Endodermal cell (in vitro differentiated cells): ENCODE data around the gene EDEM1. TPM values are rescaled to one million over a fixed set of nuclear protein-coding genes. Genes with fewer than 3 reads are reported as not detected.

Experiments used
- DNase-seq: peaks from one replicate; pipeline ENCODE4 v3.0.0-alpha.2; 2017
- H3K27ac ChIP-seq: 2 replicates; pipeline ENCODE4 v1.5.1; 2013; ENCODE audit warnings: mild to moderate bottlenecking, low read depth, low read length, moderate library complexity
- H3K27me3 ChIP-seq: 2 replicates; pipeline ENCODE4 v1.6.1; 2013; ENCODE audit warnings: mild to moderate bottlenecking, low read length, moderate library complexity; ENCODE audit not compliant: insufficient read depth, control insufficient read depth, poor library complexity, severe bottlenecking
- H3K36me3 ChIP-seq: 2 replicates; pipeline ENCODE4 v1.7.0; 2013; ENCODE audit warnings: mild to moderate bottlenecking, low read length, moderate library complexity; ENCODE audit not compliant: control insufficient read depth, insufficient read depth
- H3K4me1 ChIP-seq: one replicate; pipeline ENCODE4 v1.7.0; 2013; ENCODE audit warnings: low read length; ENCODE audit not compliant: control insufficient read depth, insufficient read depth
- H3K4me3 ChIP-seq: 2 replicates; pipeline ENCODE4 v1.5.1; 2013; ENCODE audit warnings: mild to moderate bottlenecking, low read length, moderate library complexity
- H3K9ac ChIP-seq: 2 replicates; pipeline ENCODE4 v1.6.1; 2013; ENCODE audit warnings: mild to moderate bottlenecking, low read length, moderate library complexity; ENCODE audit not compliant: poor library complexity, severe bottlenecking; ENCODE audit errors: extremely low read depth
- H3K9me3 ChIP-seq: 2 replicates; pipeline ENCODE4 v1.6.1; 2013; ENCODE audit warnings: mild to moderate bottlenecking, low read length, moderate library complexity; ENCODE audit not compliant: control insufficient read depth
- H3K27ac Mint-ChIP-seq: 2 replicates; pipeline ENCODE4 v1.8.0; 2020; ENCODE audit warnings: mixed read lengths
- H3K27me3 Mint-ChIP-seq: 2 replicates; pipeline ENCODE4 v1.8.0; 2021; ENCODE audit warnings: mild to moderate bottlenecking, mixed read lengths; ENCODE audit not compliant: insufficient read depth
- H3K36me3 Mint-ChIP-seq: 2 replicates; pipeline ENCODE4 v1.8.0; 2020; ENCODE audit warnings: low read depth, mixed read lengths
- H3K4me1 Mint-ChIP-seq: 2 replicates; pipeline ENCODE4 v1.8.0; 2020; ENCODE audit warnings: mixed read lengths
- H3K4me3 Mint-ChIP-seq: 2 replicates; pipeline ENCODE4 v1.8.0; 2020; ENCODE audit warnings: mild to moderate bottlenecking, moderate library complexity, mixed read lengths
- H3K9me3 Mint-ChIP-seq: 2 replicates; pipeline ENCODE4 v1.8.0; 2020; ENCODE audit warnings: mild to moderate bottlenecking, mixed read lengths
- CTCF ChIP-seq: fragments of 200-600 bp; sonication (generic); conservative IDR thresholded peaks from 2 replicates; pipeline ENCODE4 v1.5.0; 2021; ENCODE audit warnings: antibody characterized with exemption, mild to moderate bottlenecking
- WGBS, 2 experiments: methylation state at CpG; one replicate each; pipeline versions ENCODE4 v1.1.5 to v1.1.7; 2013; ENCODE audit warnings: missing lambda C conversion rate in 2 of 2, mixed read lengths in 1 of 2; ENCODE audit not compliant: insufficient coverage in 1 of 2, insufficient read length in 1 of 2; 5-methylcytosine and 5-hydroxymethylcytosine counted together
- total RNA-seq, 2 donors: library from RNA; stranded (reverse); fragmentation: NEBNext Ultra II Directional in 1 of 2; extraction: Animal tissue kit (Norgen Biotek cat#: 25700) in 1 of 2; gene quantifications; 2 replicates in 1 of 2; 3 replicates in 1 of 2; pipeline ENCODE4 v1.2.1, GENCODE V29; 2021

The EDEM1 gene
- total RNA-seq, 2 donors from 2014 or later = 24.5 to 28.1 TPM

GRCh38 chr3:5213574-5213966, 26.1 kb downstream of the EDEM1 start:
- H3K27ac Mint-ChIP-seq = peak overlapping the region; percentile 15

GRCh38 chr3:5214352-5214751, 26.8 kb downstream of the EDEM1 start:
- H3K9me3 Mint-ChIP-seq = no peaks in the 10 kb centered on the region
- Histone ChIP-seq H3K27ac (no peak overlapping the region), H3K9me3 (no peaks in the 10 kb centered on the region), H3K4me3 (no peak overlapping the region), H3K9ac (no peak overlapping the region), H3K4me1 (no peaks in the 10 kb centered on the region), H3K36me3 (peaks cover 79% of the 10 kb centered on the region), H3K27me3 (no peaks in the 10 kb centered on the region)
- no peak overlapping the region for H3K4me3 Mint-ChIP-seq
- 79 to 91% methylated on average over 5 to 9 of the region's 9 CpGs for WGBS, 2 experiments
- peaks cover 74% of the 10 kb centered on the region for H3K36me3 Mint-ChIP-seq
- no peaks in the 10 kb centered on the region for H3K27me3 Mint-ChIP-seq
- peak overlapping the region; percentile 42 for H3K27ac Mint-ChIP-seq
- H3K4me1 Mint-ChIP-seq = peaks cover 59% of the 10 kb centered on the region
- TF ChIP-seq CTCF = no peak
- DNase-seq = peak; percentile 30

More at GRCh38 chr3:5213574-5213966, 26.1 kb downstream of the EDEM1 start:
- H3K9me3 ChIP-seq = no peaks in the 10 kb centered on the region
- 47 to 59% methylated on average over 2 to 7 of the region's 7 CpGs for WGBS, 2 experiments
- H3K4me1 ChIP-seq = no peaks in the 10 kb centered on the region
- H3K27me3 ChIP-seq = no peaks in the 10 kb centered on the region
- H3K27ac ChIP-seq = no peak overlapping the region
- peaks cover 81% of the 10 kb centered on the region for H3K36me3 Mint-ChIP-seq
- no peaks in the 10 kb centered on the region for H3K9me3 Mint-ChIP-seq
- no peak for TF ChIP-seq CTCF
- H3K36me3 ChIP-seq = peaks cover 85% of the 10 kb centered on the region
- H3K4me3 ChIP-seq = no peak overlapping the region
- H3K4me3 Mint-ChIP-seq = no peak overlapping the region
- H3K9ac ChIP-seq = no peak overlapping the region
- H3K27me3 Mint-ChIP-seq = no peaks in the 10 kb centered on the region
- peaks cover 54% of the 10 kb centered on the region for H3K4me1 Mint-ChIP-seq
- DNase-seq = peak; percentile 87

- no peaks in the 10 kb centered on the region for H3K27me3 Mint-ChIP-seq
Measured at GRCh38 chr3:5217824-5218595, 30.5 kb downstream of the EDEM1 start.

More at GRCh38 chr3:5217824-5218595, 30.5 kb downstream of the EDEM1 start:
- Histone ChIP-seq H3K9me3 (no peaks in the 10 kb centered on the region), H3K36me3 (peaks cover 45% of the 10 kb centered on the region), H3K27me3 (no peaks in the 10 kb centered on the region), H3K27ac (no peak overlapping the region), H3K9ac (no peak overlapping the region), H3K4me3 (no peak overlapping the region), H3K4me1 (peaks cover 13% of the 10 kb centered on the region)
- H3K27ac Mint-ChIP-seq = peak overlapping the region; percentile 28
- TF ChIP-seq CTCF = no peak
- H3K36me3 Mint-ChIP-seq = peaks cover 50% of the 10 kb centered on the region
- DNase-seq = no peak
- H3K4me1 Mint-ChIP-seq = peaks cover 51% of the 10 kb centered on the region
- H3K4me3 Mint-ChIP-seq = no peak overlapping the region
- WGBS, 2 experiments = 91% methylated on average over 4 to 9 of the region's 9 CpGs
- no peaks in the 10 kb centered on the region for H3K9me3 Mint-ChIP-seq
